Neuronal stem cell (in vitro differentiated cells): ENCODE measurements around the gene LAG3.

ENCODE experiments used
- DNase-seq: peaks from one replicate; pipeline ENCODE4 v3.0.0-alpha.2; 2013; ENCODE audit warnings: low spot score
- H2AFZ ChIP-seq: one replicate; pipeline ENCODE4 v1.6.1; 2013; ENCODE audit warnings: mild to moderate bottlenecking, low read length, inconsistent platforms
- H2AK5ac ChIP-seq: 2 replicates; pipeline ENCODE4 v1.6.1; 2013; ENCODE audit warnings: low read depth, mild to moderate bottlenecking, inconsistent platforms, low read length, moderate library complexity, mixed read lengths
- H2BK120ac ChIP-seq: 2 replicates; pipeline ENCODE4 v1.6.1; 2013; ENCODE audit warnings: low read depth, mild to moderate bottlenecking, inconsistent platforms, low read length, moderate library complexity, mixed read lengths
- H2BK12ac ChIP-seq: one replicate; pipeline ENCODE4 v1.6.1; 2013; ENCODE audit warnings: low read length, inconsistent platforms
- H2BK15ac ChIP-seq: 2 replicates; pipeline ENCODE4 v1.6.1; 2013; ENCODE audit warnings: mild to moderate bottlenecking, low read length, inconsistent platforms, mixed read lengths
- H2BK5ac ChIP-seq: one replicate; pipeline ENCODE4 v1.6.1; 2013; ENCODE audit warnings: inconsistent platforms, mild to moderate bottlenecking, low read length, moderate library complexity
- H3K14ac ChIP-seq: one replicate; pipeline ENCODE4 v1.6.1; 2013; ENCODE audit warnings: low read length, inconsistent platforms
- H3K18ac ChIP-seq: 2 replicates; pipeline ENCODE4 v1.6.1; 2013; ENCODE audit warnings: low read length, inconsistent platforms
- H3K23ac ChIP-seq: 2 replicates; pipeline ENCODE4 v1.6.1; 2013; ENCODE audit warnings: low read depth, mild to moderate bottlenecking, mixed read lengths, low read length, inconsistent platforms; ENCODE audit not compliant: poor library complexity
- H3K27ac ChIP-seq: replicated peaks from 3 replicates; pipeline ENCODE4 v1.5.1; 2013; ENCODE audit warnings: low read length, inconsistent platforms
- H3K27me3 ChIP-seq, 3 experiments: 2 replicates each; pipeline ENCODE4 v1.6.1; 2013; ENCODE audit warnings: low read length in 3 of 3, mild to moderate bottlenecking in 2 of 3, inconsistent platforms in 1 of 3, low read depth in 1 of 3, mixed read lengths in 1 of 3, moderate library complexity in 1 of 3; ENCODE audit not compliant: control insufficient read depth in 3 of 3, insufficient read depth in 3 of 3
- H3K36me3 ChIP-seq, 2 donors: replicated peaks in 1 of 2; 2 replicates each; pipeline ENCODE4 v1.6.1; 2013; ENCODE audit warnings: low read length in 2 of 2; ENCODE audit not compliant: control insufficient read depth in 2 of 2, insufficient read depth in 2 of 2
- H3K4ac ChIP-seq: 2 replicates; pipeline ENCODE4 v1.6.1; 2013; ENCODE audit warnings: inconsistent platforms, mild to moderate bottlenecking, low read length, moderate library complexity
- H3K4me1 ChIP-seq, 2 donors: 1 replicate in 1 of 2; 2 replicates in 1 of 2; pipeline ENCODE4 v1.6.1; 2013; ENCODE audit warnings: low read length in 2 of 2, low read depth in 1 of 2; ENCODE audit not compliant: control insufficient read depth in 2 of 2, insufficient read depth in 1 of 2
- H3K4me2 ChIP-seq: one replicate; pipeline ENCODE4 v1.6.1; 2013; ENCODE audit warnings: mild to moderate bottlenecking, low read length, inconsistent platforms; ENCODE audit not compliant: insufficient read depth, poor library complexity, severe bottlenecking
- H3K4me3 ChIP-seq, 2 donors: 2 replicates each; pipeline ENCODE4 v1.5.1; 2013; ENCODE audit warnings: low read length in 2 of 2, mild to moderate bottlenecking in 2 of 2, inconsistent platforms in 1 of 2, moderate library complexity in 1 of 2
- H3K79me1 ChIP-seq: one replicate; pipeline ENCODE4 v1.6.1; 2013; ENCODE audit warnings: low read depth, mild to moderate bottlenecking, inconsistent platforms, low read length, moderate library complexity
- H3K9ac ChIP-seq: one replicate; pipeline ENCODE4 v1.6.1; 2013; ENCODE audit warnings: mild to moderate bottlenecking, low read depth, low read length, inconsistent platforms; ENCODE audit not compliant: poor library complexity
- H3K9me3 ChIP-seq, 2 donors: replicated peaks in 1 of 2; 2 replicates each; pipeline versions ENCODE3 to v1.6.1; 2013; ENCODE audit warnings: low read length in 2 of 2, mild to moderate bottlenecking in 2 of 2, inconsistent platforms in 1 of 2, low read depth in 1 of 2, mixed read lengths in 1 of 2, moderate library complexity in 1 of 2; ENCODE audit not compliant: control insufficient read depth in 2 of 2, insufficient read depth in 1 of 2
- H4K8ac ChIP-seq: one replicate; pipeline ENCODE4 v1.6.1; 2013; ENCODE audit warnings: low read depth, mild to moderate bottlenecking, inconsistent platforms, low read length, moderate library complexity
- H4K91ac ChIP-seq: one replicate; pipeline ENCODE4 v1.6.1; 2013; ENCODE audit warnings: low read length, low read depth, mild to moderate bottlenecking, inconsistent platforms; ENCODE audit not compliant: poor library complexity
- WGBS, 2 donors: extraction: QIAGEN DNeasy Blood & Tissue Kit; methylation state at CpG; one replicate each; pipeline ENCODE4 v1.1.7; 2013; ENCODE audit warnings: missing lambda C conversion rate in 2 of 2, mixed read lengths in 1 of 2; ENCODE audit not compliant: insufficient read length in 2 of 2, insufficient replicate concordance in 1 of 2; ENCODE audit errors: extremely low coverage in 2 of 2; 5-methylcytosine and 5-hydroxymethylcytosine counted together

The LAG3 gene

DNA sequence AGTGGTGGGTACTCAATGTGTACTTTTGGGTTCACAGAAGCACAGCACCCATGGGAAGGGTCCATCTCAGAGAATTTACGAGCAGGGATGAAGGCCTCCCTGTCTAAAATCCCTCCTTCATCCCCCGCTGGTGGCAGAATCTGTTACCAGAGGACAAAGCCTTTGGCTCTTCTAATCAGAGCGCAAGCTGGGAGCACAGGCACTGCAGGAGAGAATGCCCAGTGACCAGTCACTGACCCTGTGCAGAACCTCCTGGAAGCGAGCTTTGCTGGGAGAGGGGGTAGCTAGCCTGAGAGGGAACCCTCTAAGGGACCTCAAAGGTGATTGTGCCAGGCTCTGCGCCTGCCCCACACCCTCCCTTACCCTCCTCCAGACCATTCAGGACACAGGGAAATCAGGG, 47.8 kb downstream of the LAG3 start:
- Histone ChIP-seq H3K4me1 (peaks cover 40 to 54% of the 10 kb centered on the region in 2 donors), H2BK5ac (no peak overlapping the region), H3K9me3 (peaks cover 0 to 7% of the 10 kb centered on the region in 2 donors), H4K91ac (no peak overlapping the region), H2BK12ac (no peak overlapping the region), H2AFZ (no peak overlapping the region), H2BK120ac (no peak overlapping the region), H3K79me1 (peaks cover 6% of the 10 kb centered on the region), H3K14ac (no peak overlapping the region), H3K27ac (peak overlapping the region; percentile 81), H3K4me3 (peak overlapping the region in 1 of 2 donors; percentile 62), H3K23ac (no peak overlapping the region), H3K36me3 (peaks cover 0 to 5% of the 10 kb centered on the region in 2 donors), H2AK5ac (no peak overlapping the region), H3K9ac (no peak overlapping the region), H4K8ac (no peak overlapping the region), H3K27me3 (no peaks in the 10 kb centered on the region), H3K4me2 (no peak overlapping the region), H3K18ac (peak overlapping the region; percentile 32), H3K4ac (no peak overlapping the region), H2BK15ac (no peak overlapping the region)
- no CpG with 5 or more reads among the region's 5 CpGs for WGBS, 2 donors
- DNase-seq: no peak

- Histone ChIP-seq H3K4ac (no peak within 1 kb of the TSS), H3K4me1 (peaks cover 40 to 57% of the 10 kb centered on the region in 2 donors)
Observed at GRCh38 chr12:6821591-6822425, 49.5 kb downstream of the LAG3 start, which contains the start of gene GPR162. Gene GPR162, plus strand, starts transcription at chr12:6821821. Its CDS starts 2,078 bp downstream, at chr12:6823899.

DNA sequence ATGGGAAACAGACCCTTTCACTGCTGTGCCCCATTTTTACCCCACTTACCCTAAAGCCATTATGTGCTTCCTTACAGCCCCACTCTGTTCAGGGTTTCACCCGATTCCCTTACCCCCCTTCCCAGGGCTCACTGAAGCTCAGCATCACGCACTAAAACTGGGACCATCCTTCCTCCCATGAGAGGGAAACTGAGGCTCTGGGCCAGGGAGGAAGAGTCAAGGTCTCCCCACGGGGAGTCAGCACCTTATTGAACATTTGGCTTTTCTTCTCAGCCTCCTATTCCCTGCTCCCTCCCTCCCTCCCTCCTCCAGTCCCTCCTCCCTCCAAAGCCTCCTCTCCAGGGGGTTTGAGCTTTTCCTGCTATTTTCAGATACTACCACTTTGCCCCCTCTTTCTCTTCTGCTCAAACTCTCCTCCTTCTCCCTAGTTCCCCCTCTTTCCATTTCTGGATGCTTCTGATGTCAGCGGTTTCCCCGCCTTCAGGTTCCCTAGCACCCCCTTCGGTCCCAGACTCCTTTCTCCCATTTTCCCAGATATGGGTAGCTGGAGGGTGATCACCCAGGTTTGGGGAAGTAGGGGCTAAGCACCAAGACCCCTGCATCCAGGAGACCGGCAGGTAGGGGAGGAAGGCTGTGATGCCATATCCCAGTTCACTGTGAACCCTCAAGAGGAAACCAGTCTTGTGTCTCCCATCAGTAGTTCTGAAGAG, 50.3 kb downstream of the LAG3 start:
- H3K14ac ChIP-seq: peak overlapping the region; percentile 12

More at GRCh38 chr12:6821591-6822425, 49.5 kb downstream of the LAG3 start, which contains the start of gene GPR162:
- H2BK15ac ChIP-seq: peak within 1 kb of the TSS; percentile 23
- peak within 1 kb of the TSS; percentile 70 for H2BK12ac ChIP-seq
- H2AFZ ChIP-seq: peak within 1 kb of the TSS; percentile 70
- peak within 1 kb of the TSS; percentile 62 to 77 for H3K4me3 ChIP-seq
- H3K18ac ChIP-seq: peak within 1 kb of the TSS; percentile 94
- DNase-seq: peak; percentile 70
- H3K23ac ChIP-seq: no peak within 1 kb of the TSS
- peak within 1 kb of the TSS; percentile 95 for H2AK5ac ChIP-seq
- peaks cover 0 to 5% of the 10 kb centered on the region in 2 donors for H3K36me3 ChIP-seq
- H2BK5ac ChIP-seq: peak within 1 kb of the TSS; percentile 92
- peak within 1 kb of the TSS; percentile 12 for H3K14ac ChIP-seq
- peaks cover 8% of the 10 kb centered on the region for H3K79me1 ChIP-seq
- H3K4me2 ChIP-seq: peak within 1 kb of the TSS; percentile 77
- peak within 1 kb of the TSS; percentile 77 for H2BK120ac ChIP-seq
- H3K9ac ChIP-seq: peak within 1 kb of the TSS; percentile 91
- H3K27me3 ChIP-seq: no peaks in the 10 kb centered on the region
- no CpG with 5 or more reads among the region's 28 CpGs for WGBS, 2 donors
- H4K8ac ChIP-seq: no peak within 1 kb of the TSS
- peaks cover 0 to 7% of the 10 kb centered on the region in 2 donors for H3K9me3 ChIP-seq
- peak within 1 kb of the TSS; percentile 81 for H3K27ac ChIP-seq
- H4K91ac ChIP-seq: no peak within 1 kb of the TSS

More for the DNA sequence above, 50.3 kb downstream of the LAG3 start:
- Histone ChIP-seq H4K8ac (no peak overlapping the region), H3K18ac (peak overlapping the region; percentile 94), H2AFZ (no peak overlapping the region), H3K79me1 (peaks cover 11% of the 10 kb centered on the region), H3K4me1 (peaks cover 45 to 62% of the 10 kb centered on the region in 2 donors), H3K27ac (peak overlapping the region; percentile 38), H2BK12ac (no peak overlapping the region), H3K4me3 (peak overlapping the region; percentile 62 to 77), H3K4ac (no peak overlapping the region), H2BK120ac (peak overlapping the region; percentile 77), H4K91ac (no peak overlapping the region), H2BK15ac (peak overlapping the region; percentile 23), H3K4me2 (peak overlapping the region; percentile 77), H3K9ac (peak overlapping the region; percentile 91), H3K27me3 (no peaks in the 10 kb centered on the region), H2AK5ac (peak overlapping the region; percentile 95), H3K23ac (no peak overlapping the region), H3K9me3 (peaks cover 0 to 7% of the 10 kb centered on the region in 2 donors), H2BK5ac (peak overlapping the region; percentile 92), H3K36me3 (peaks cover 0 to 5% of the 10 kb centered on the region in 2 donors)
- WGBS, 2 donors: no CpG with 5 or more reads among the region's 7 CpGs
- no peak for DNase-seq
